Spleen (tissue), 11 donors: ENCODE measurements around the gene SRSF12. TPM values are rescaled to one million over a fixed set of nuclear protein-coding genes. Genes with fewer than 3 reads are reported as not detected.

ENCODE experiments used
- DNase-seq: peaks from one replicate; pipeline ENCODE4 v3.0.0-alpha.2; 2020
- H3K27ac ChIP-seq, 8 donors: fragments of 200-600 bp; sonication (generic) in 7 of 8; 1 replicate in 4 of 8; 2 replicates in 4 of 8; pipeline versions ENCODE4 v1.5.0 to v1.8.0; 2016 to 2021; ENCODE audit warnings: inconsistent platforms in 4 of 8, mild to moderate bottlenecking in 4 of 8, moderate library complexity in 1 of 8
- H3K27me3 ChIP-seq, 7 donors: fragments of 200-600 bp; sonication (generic) in 6 of 7; replicated peaks in 1 of 7; 1 replicate in 4 of 7; 2 replicates in 3 of 7; pipeline versions ENCODE4 v1.5.0 to v1.8.0; 2016 to 2021; ENCODE audit warnings: inconsistent platforms in 3 of 7, mild to moderate bottlenecking in 1 of 7
- H3K36me3 ChIP-seq, 6 donors: fragments of 200-600 bp; sonication (generic) in 5 of 6; 1 replicate in 4 of 6; 2 replicates in 2 of 6; pipeline versions ENCODE4 v1.5.0 to v1.8.0; 2016 to 2021; ENCODE audit warnings: inconsistent platforms in 2 of 6
- H3K4me1 ChIP-seq, 6 donors: fragments of 200-600 bp; sonication (generic) in 5 of 6; 1 replicate in 3 of 6; 2 replicates in 3 of 6; pipeline versions ENCODE4 v1.5.0 to v1.8.0; 2016 to 2021; ENCODE audit warnings: inconsistent platforms in 3 of 6
- H3K4me3 ChIP-seq, 8 donors: fragments of 200-600 bp; sonication (generic) in 7 of 8; 1 replicate in 4 of 8; 2 replicates in 4 of 8; pipeline versions ENCODE4 v1.5.0 to v1.8.0; 2016 to 2021; ENCODE audit warnings: inconsistent platforms in 4 of 8, mild to moderate bottlenecking in 4 of 8, moderate library complexity in 2 of 8
- H3K9me3 ChIP-seq, 8 donors: fragments of 200-600 bp; sonication (generic) in 7 of 8; 1 replicate in 4 of 8; 2 replicates in 4 of 8; pipeline versions ENCODE4 v1.5.0 to v1.8.0; 2016 to 2021; ENCODE audit warnings: inconsistent platforms in 4 of 8
- CTCF ChIP-seq, 11 experiments: fragments of 200-600 bp in 7 of 11; fragments of 450-650 bp in 4 of 11; sonication (generic) in 4 of 11; IDR thresholded peaks in 8 of 11; conservative IDR thresholded peaks in 3 of 11; 1 replicate in 7 of 11; 2 replicates in 4 of 11; pipeline versions ENCODE4 v1.4.0 to v1.8.0; 2016 to 2021; ENCODE audit warnings: antibody characterized with exemption in 11 of 11, inconsistent platforms in 4 of 11, mild to moderate bottlenecking in 1 of 11
- POLR2A ChIP-seq, 3 donors: fragments of 450-650 bp; IDR thresholded peaks; one replicate each; pipeline ENCODE4 v1.5.1; 2017; ENCODE audit warnings: antibody characterized with exemption in 3 of 3, mild to moderate bottlenecking in 1 of 3
- POLR2AphosphoS5 ChIP-seq, 3 donors: sonication (generic); formaldehyde crosslinking; IDR thresholded peaks; one replicate each; pipeline ENCODE4 v1.5.1; 2017; ENCODE audit warnings: antibody characterized with exemption in 3 of 3
- WGBS, 5 donors: extraction: QIAGEN DNeasy Blood & Tissue Kit in 3 of 5; methylation state at CpG; one replicate each; pipeline versions ENCODE4 v1.1.5 to v1.1.7; 2013 to 2018; 5-methylcytosine and 5-hydroxymethylcytosine counted together
- intact Hi-C: fragments of 100-400 bp; cut with DNase I; formaldehyde crosslinking; loops from one replicate; pipeline ENCODE4 v1.15.0; 2023; ENCODE audit warnings: low total_unique reads
- polyA plus RNA-seq, 3 donors: library from polyadenylated mRNA; stranded (reverse); fragments of 200-250 nt; gene quantifications; one replicate each; pipeline ENCODE4 v1.2.1, GENCODE V29; 2013
- total RNA-seq, 7 donors: library from RNA; depleted of rRNA in 3 of 7; stranded (reverse); fragments of >200 nt in 3 of 7; fragmentation: NEBNext Ultra II Directional in 4 of 7; extraction: Animal tissue kit (Norgen Biotek cat#: 25700) in 4 of 7; gene quantifications; one replicate each; pipeline versions ENCODE4 v1.1.0 to v1.2.1, GENCODE V29; 2016 to 2021
- donor health status: healthy with polysubstance abuse.
- donor health status: DM: no; HTN: no; CAD: no; lungs with moderate emphysema.
- donor health status: DM: no; HTN: no; CAD: no.
- donor health status: Bipolar disorder and iron deficiency.
- donor health status: healthy.
- donor health status: DM: no; HTN: no; CAD: no.
- donor health status: DM: yes; HTN: yes; CAD: no.

Gene SRSF12
- total and polyA plus RNA-seq, 10 donors = 0.09 to 0.40 (median 0.12) TPM; not detected in 4

DNA sequence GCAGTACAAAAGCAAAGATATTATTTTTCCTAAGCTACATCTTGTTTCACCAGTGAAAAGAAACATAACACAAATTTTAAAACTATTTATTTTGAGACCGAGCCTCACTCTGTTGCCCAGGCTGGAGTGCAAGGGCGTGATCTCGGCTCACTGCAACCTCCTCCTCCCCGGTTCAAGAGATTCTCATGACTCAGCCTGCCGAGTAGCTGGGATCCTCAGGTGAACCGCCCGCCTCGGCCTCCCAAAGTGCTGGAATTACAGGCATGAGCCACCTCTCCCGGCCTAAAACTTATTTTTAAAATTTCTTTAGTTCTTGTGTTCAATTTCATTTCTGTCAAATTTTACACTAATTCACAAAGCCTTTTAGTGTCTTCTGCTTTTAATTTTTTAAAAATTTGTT, 5.9 kb downstream of the SRSF12 start:
- Histone ChIP-seq H3K4me1 (peaks cover 3 to 8% (median 5%) of the 10 kb centered on the region in 6 donors), H3K27ac (no peak overlapping the region), H3K9me3 (no peaks in the 10 kb centered on the region), H3K27me3 (peaks cover 0 to 6% (median 0%) of the 10 kb centered on the region in 7 donors), H3K4me3 (no peak overlapping the region), H3K36me3 (no peaks in the 10 kb centered on the region)
- DNase-seq = no peak
- intact Hi-C loops = no loop called here
- 94 to 99% (median 98%) methylated on average over 9 of the region's 9 CpGs for WGBS, 5 donors
- TF ChIP-seq CTCF (IDR thresholded peaks at IDR 0.05 in 8 of 11, conservative IDR thresholded peaks at IDR 0.05 in 3 of 11) (no peak), POLR2AphosphoS5 (IDR thresholded peaks at IDR 0.05) (no peak), POLR2A (IDR thresholded peaks at IDR 0.05) (no peak)

- DNase-seq = no peak
- Histone ChIP-seq H3K27me3 (no peaks in the 10 kb centered on the region), H3K9me3 (no peaks in the 10 kb centered on the region), H3K4me3 (no peak overlapping the region), H3K27ac (no peak overlapping the region), H3K36me3 (no peaks in the 10 kb centered on the region), H3K4me1 (no peaks in the 10 kb centered on the region)
- TF ChIP-seq POLR2A (IDR thresholded peaks at IDR 0.05) = no peak
- TF ChIP-seq CTCF (IDR thresholded peaks at IDR 0.05 in 8 of 11, conservative IDR thresholded peaks at IDR 0.05 in 3 of 11) = no peak
- intact Hi-C loops = no loop called here
- 84 to 98% (median 89%) methylated on average over 3 of the region's 3 CpGs for WGBS, 5 donors
Observed at GRCh38 chr6:89110284-89110683, 7.6 kb downstream of the SRSF12 start.

- no peak overlapping the region for H3K4me3 ChIP-seq
- H3K27ac ChIP-seq = no peak overlapping the region
- no peaks in the 10 kb centered on the region for H3K4me1 ChIP-seq
- intact Hi-C loops = no loop called here
- no peaks in the 10 kb centered on the region for H3K27me3 ChIP-seq
- TF ChIP-seq POLR2AphosphoS5 (IDR thresholded peaks at IDR 0.05) (no peak), POLR2A (IDR thresholded peaks at IDR 0.05) (no peak), CTCF (IDR thresholded peaks at IDR 0.05 in 8 of 11, conservative IDR thresholded peaks at IDR 0.05 in 3 of 11) (no peak)
- no peaks in the 10 kb centered on the region for H3K9me3 ChIP-seq
- WGBS, 5 donors = 90 to 98% (median 98%) methylated on average over 2 of the region's 2 CpGs
- H3K36me3 ChIP-seq = no peaks in the 10 kb centered on the region
- DNase-seq = no peak
Observed at GRCh38 chr6:89100114-89100513, 17.8 kb downstream of the SRSF12 start.

DNA sequence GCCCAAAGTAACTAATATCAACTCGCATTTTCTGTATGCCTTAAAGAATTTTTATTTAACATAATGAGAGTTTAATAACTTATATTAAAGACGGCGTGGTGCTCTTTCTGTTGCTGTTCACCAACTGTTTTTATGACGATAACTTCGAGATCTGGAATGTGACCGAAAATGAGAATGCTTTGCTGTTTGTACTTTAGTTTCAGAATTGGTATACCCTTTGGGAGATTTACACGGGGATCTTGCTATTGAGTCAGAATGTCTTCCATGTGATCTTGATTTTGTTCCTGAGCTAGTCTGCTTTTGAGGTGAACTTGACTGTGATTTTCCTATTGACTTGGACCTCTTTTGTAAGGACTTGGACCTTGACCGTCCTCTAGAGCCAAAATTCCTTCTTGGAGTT, 19.4 kb downstream of the SRSF12 start:
- Histone ChIP-seq H3K9me3 (no peaks in the 10 kb centered on the region), H3K36me3 (no peaks in the 10 kb centered on the region), H3K27ac (no peak overlapping the region), H3K27me3 (no peaks in the 10 kb centered on the region), H3K4me1 (no peaks in the 10 kb centered on the region), H3K4me3 (no peak overlapping the region)
- intact Hi-C loops = no loop called here
- DNase-seq = no peak
- WGBS, 5 donors = 78 to 88% (median 80%) methylated on average over 8 of the region's 8 CpGs
- TF ChIP-seq POLR2AphosphoS5 (IDR thresholded peaks at IDR 0.05) (no peak), CTCF (IDR thresholded peaks at IDR 0.05 in 8 of 11, conservative IDR thresholded peaks at IDR 0.05 in 3 of 11) (no peak), POLR2A (IDR thresholded peaks at IDR 0.05) (no peak)
